ENCODE data around the gene MOK. TPM values are rescaled to one million over a fixed set of nuclear protein-coding genes. Genes with fewer than 3 reads are reported as not detected.

MOK gene
- total and polyA plus RNA-seq, 4 donors: 10.0 to 28.3 (median 13.6) TPM

- H3K4me1 ChIP-seq (ENCODE audit: control insufficient read depth in 1 of 2, insufficient read depth in 2 of 2, low read length in 2 of 2): no peaks in the 10 kb centered on the region
- no peaks in the 10 kb centered on the region for H3K27me3 ChIP-seq (ENCODE audit: control insufficient read depth in 1 of 2, insufficient read depth in 2 of 2, low read length in 1 of 2)
- DNase-seq (no peak), ATAC-seq (ENCODE audit: low FRiP score) (no peak)
- WGBS, 2 donors: 92 to 93% methylated on average over 3 of the region's 3 CpGs
- H3K36me3 ChIP-seq (ENCODE audit: control insufficient read depth in 1 of 2, insufficient read depth in 2 of 2, low read length in 1 of 2): no peaks in the 10 kb centered on the region
- intact Hi-C loops (cut with DNase I): loop anchor here (5.0 to 10.0 kb wide), 2 partner anchors 74 to 276 kb away; no protein-coding TSS in a partner anchor
- H3K4me3 ChIP-seq (ENCODE audit: low read length in 2 of 2): no peak overlapping the region
- no peaks in the 10 kb centered on the region for H3K9me3 ChIP-seq (ENCODE audit: control insufficient read depth, low read length)
- H3K27ac ChIP-seq (ENCODE audit: low read depth in 1 of 2, low read length in 2 of 2): no peak overlapping the region
Measured at GRCh38 chr14:102238766-102239165, 66.2 kb downstream of the MOK start.

- ATAC-seq (ENCODE audit: low FRiP score): no peak
- H3K27me3 ChIP-seq (ENCODE audit: control insufficient read depth in 1 of 2, insufficient read depth in 2 of 2, low read length in 1 of 2): no peaks in the 10 kb centered on the region
- no peak overlapping the region for H3K4me3 ChIP-seq (ENCODE audit: low read length in 2 of 2)
- intact Hi-C loops (cut with DNase I): loop anchor here (5.0 to 10.0 kb wide), 2 partner anchors 74 to 277 kb away; no protein-coding TSS in a partner anchor
- H3K4me1 ChIP-seq (ENCODE audit: control insufficient read depth in 1 of 2, insufficient read depth in 2 of 2, low read length in 2 of 2): no peaks in the 10 kb centered on the region
- H3K9me3 ChIP-seq (ENCODE audit: control insufficient read depth, low read length): no peaks in the 10 kb centered on the region
- no peak overlapping the region for H3K27ac ChIP-seq (ENCODE audit: low read depth in 1 of 2, low read length in 2 of 2)
- peak; percentile 6 to 11 for DNase-seq
- WGBS, 2 donors: 74 to 75% methylated on average over 4 of the region's 4 CpGs
- no peaks in the 10 kb centered on the region for H3K36me3 ChIP-seq (ENCODE audit: control insufficient read depth in 1 of 2, insufficient read depth in 2 of 2, low read length in 1 of 2)
Measured at GRCh38 chr14:102238131-102238530, 66.8 kb downstream of the MOK start.

- intact Hi-C loops (cut with DNase I): loop anchor here (5.0 to 10.0 kb wide), 2 partner anchors 76 to 279 kb away; no protein-coding TSS in a partner anchor
- 93 to 95% methylated on average over 12 of the region's 12 CpGs for WGBS, 2 donors
- ATAC-seq (ENCODE audit: low FRiP score) (no peak), DNase-seq (peak in 1 of 2 donors; percentile 34)
- H3K27me3 ChIP-seq (ENCODE audit: control insufficient read depth in 1 of 2, insufficient read depth in 2 of 2, low read length in 1 of 2): no peaks in the 10 kb centered on the region
- no peaks in the 10 kb centered on the region for H3K36me3 ChIP-seq (ENCODE audit: control insufficient read depth in 1 of 2, insufficient read depth in 2 of 2, low read length in 1 of 2)
- H3K9me3 ChIP-seq (ENCODE audit: control insufficient read depth, low read length): no peaks in the 10 kb centered on the region
- H3K4me3 ChIP-seq (ENCODE audit: low read length in 2 of 2): no peak overlapping the region
- no peak overlapping the region for H3K27ac ChIP-seq (ENCODE audit: low read depth in 1 of 2, low read length in 2 of 2)
- no peaks in the 10 kb centered on the region for H3K4me1 ChIP-seq (ENCODE audit: control insufficient read depth in 1 of 2, insufficient read depth in 2 of 2, low read length in 2 of 2)
Measured at GRCh38 chr14:102236026-102236425, 68.9 kb downstream of the MOK start.

- Histone ChIP-seq H3K4me3 (ENCODE audit: low read length in 2 of 2) (no peak overlapping the region), H3K4me1 (ENCODE audit: control insufficient read depth in 1 of 2, insufficient read depth in 2 of 2, low read length in 2 of 2) (no peaks in the 10 kb centered on the region), H3K36me3 (ENCODE audit: control insufficient read depth in 1 of 2, insufficient read depth in 2 of 2, low read length in 1 of 2) (no peaks in the 10 kb centered on the region), H3K27me3 (ENCODE audit: control insufficient read depth in 1 of 2, insufficient read depth in 2 of 2, low read length in 1 of 2) (no peaks in the 10 kb centered on the region), H3K9me3 (ENCODE audit: control insufficient read depth, low read length) (no peaks in the 10 kb centered on the region), H3K27ac (ENCODE audit: low read depth in 1 of 2, low read length in 2 of 2) (no peak overlapping the region)
- ATAC-seq (ENCODE audit: low FRiP score) (peak; percentile 91), DNase-seq (peak; percentile 88 to 94)
- 38 to 40% methylated on average over 19 of the region's 19 CpGs for WGBS, 2 donors
- intact Hi-C loops (cut with DNase I): loop anchor here (1.0 to 10.0 kb wide), 3 partner anchors 77 to 279 kb away; no protein-coding TSS in a partner anchor
Measured at GRCh38 chr14:102235275-102235897, 69.6 kb downstream of the MOK start.

GRCh38 chr14:102234331-102235264 is 70.4 kb downstream of the MOK start:
- H3K4me3 ChIP-seq (ENCODE audit: low read length in 2 of 2): no peak overlapping the region
- no peaks in the 10 kb centered on the region for H3K27me3 ChIP-seq (ENCODE audit: control insufficient read depth in 1 of 2, insufficient read depth in 2 of 2, low read length in 1 of 2)
- no peaks in the 10 kb centered on the region for H3K9me3 ChIP-seq (ENCODE audit: control insufficient read depth, low read length)
- ATAC-seq (ENCODE audit: low FRiP score) (no peak), DNase-seq (peak in 1 of 2 donors; percentile 72)
- H3K4me1 ChIP-seq (ENCODE audit: control insufficient read depth in 1 of 2, insufficient read depth in 2 of 2, low read length in 2 of 2): no peaks in the 10 kb centered on the region
- WGBS, 2 donors: 58 to 59% methylated on average over 34 of the region's 34 CpGs
- intact Hi-C loops (cut with DNase I): loop anchor here (1.0 to 10.0 kb wide), 3 partner anchors 78 to 280 kb away; no protein-coding TSS in a partner anchor
- H3K27ac ChIP-seq (ENCODE audit: low read depth in 1 of 2, low read length in 2 of 2): no peak overlapping the region
- H3K36me3 ChIP-seq (ENCODE audit: control insufficient read depth in 1 of 2, insufficient read depth in 2 of 2, low read length in 1 of 2): no peaks in the 10 kb centered on the region

- Histone ChIP-seq H3K4me3 (ENCODE audit: low read length in 2 of 2) (no peak overlapping the region), H3K27ac (ENCODE audit: low read depth in 1 of 2, low read length in 2 of 2) (no peak overlapping the region), H3K4me1 (ENCODE audit: control insufficient read depth in 1 of 2, insufficient read depth in 2 of 2, low read length in 2 of 2) (no peaks in the 10 kb centered on the region), H3K36me3 (ENCODE audit: control insufficient read depth in 1 of 2, insufficient read depth in 2 of 2, low read length in 1 of 2) (no peaks in the 10 kb centered on the region), H3K9me3 (ENCODE audit: control insufficient read depth, low read length) (no peaks in the 10 kb centered on the region), H3K27me3 (ENCODE audit: control insufficient read depth in 1 of 2, insufficient read depth in 2 of 2, low read length in 1 of 2) (no peaks in the 10 kb centered on the region)
- DNase-seq (peak in 1 of 2 donors; percentile 49), ATAC-seq (ENCODE audit: low FRiP score) (no peak)
- 82 to 87% methylated on average over 6 of the region's 6 CpGs for WGBS, 2 donors
- intact Hi-C loops (cut with DNase I): loop anchor here in 1 of 2 donors (10.0 kb wide), 1 partner anchor 282 kb away; no protein-coding TSS in a partner anchor
Measured at GRCh38 chr14:102233081-102233480, 71.9 kb downstream of the MOK start.

- Histone ChIP-seq H3K36me3 (ENCODE audit: control insufficient read depth in 1 of 2, insufficient read depth in 2 of 2, low read length in 1 of 2) (no peaks in the 10 kb centered on the region), H3K4me1 (ENCODE audit: control insufficient read depth in 1 of 2, insufficient read depth in 2 of 2, low read length in 2 of 2) (no peaks in the 10 kb centered on the region), H3K27ac (ENCODE audit: low read depth in 1 of 2, low read length in 2 of 2) (no peak overlapping the region), H3K9me3 (ENCODE audit: control insufficient read depth, low read length) (no peaks in the 10 kb centered on the region), H3K27me3 (ENCODE audit: control insufficient read depth in 1 of 2, insufficient read depth in 2 of 2, low read length in 1 of 2) (no peaks in the 10 kb centered on the region), H3K4me3 (ENCODE audit: low read length in 2 of 2) (no peak overlapping the region)
- no peak for ATAC-seq (ENCODE audit: low FRiP score)
- intact Hi-C loops (cut with DNase I): loop anchor here in 1 of 2 donors (10.0 kb wide), 1 partner anchor 283 kb away; no protein-coding TSS in a partner anchor
- DNase-seq: no peak
- WGBS, 2 donors: 90% methylated on average over 9 of the region's 9 CpGs
Measured at GRCh38 chr14:102232348-102232625, 72.7 kb downstream of the MOK start.

GRCh38 chr14:102231476-102232347 is 73.3 kb downstream of the MOK start:
- no peaks in the 10 kb centered on the region for H3K36me3 ChIP-seq (ENCODE audit: control insufficient read depth in 1 of 2, insufficient read depth in 2 of 2, low read length in 1 of 2)
- H3K27ac ChIP-seq (ENCODE audit: low read depth in 1 of 2, low read length in 2 of 2): no peak overlapping the region
- WGBS, 2 donors: 87 to 88% methylated on average over 22 of the region's 22 CpGs
- ATAC-seq (ENCODE audit: low FRiP score) (no peak), DNase-seq (peak in 1 of 2 donors; percentile 70)
- intact Hi-C loops (cut with DNase I): loop anchor here in 1 of 2 donors (10.0 kb wide), 1 partner anchor 283 kb away; no protein-coding TSS in a partner anchor
- no peaks in the 10 kb centered on the region for H3K27me3 ChIP-seq (ENCODE audit: control insufficient read depth in 1 of 2, insufficient read depth in 2 of 2, low read length in 1 of 2)
- no peaks in the 10 kb centered on the region for H3K4me1 ChIP-seq (ENCODE audit: control insufficient read depth in 1 of 2, insufficient read depth in 2 of 2, low read length in 2 of 2)
- H3K4me3 ChIP-seq (ENCODE audit: low read length in 2 of 2): no peak overlapping the region
- no peaks in the 10 kb centered on the region for H3K9me3 ChIP-seq (ENCODE audit: control insufficient read depth, low read length)
